Calu3 (cell line): Measurements from ENCODE around the gene ZNF586. TPM values are rescaled to one million over a fixed set of nuclear protein-coding genes. Genes with fewer than 3 reads are reported as not detected.
"Not testable (repeated sequence)": the region's sequence is repeated elsewhere in the genome, so short reads cannot be mapped to it uniquely, and the experiment has no call there.

Source experiments
- Bru-seq: library from RNA; stranded (reverse); fragments of 400-500 nt; gene quantifications from one replicate; lab custom pipeline; 2021; lab: Mats Ljungman, UMichigan
- BruChase-seq, 2 experiments: library from RNA; stranded (reverse); fragments of 400-500 nt; gene quantifications; one replicate each; lab custom pipeline; 2021; lab: Mats Ljungman, UMichigan
- BruUV-seq: library from RNA; stranded (reverse); fragments of 400-500 nt; replicated peaks from 2 replicates; lab custom pipeline; 2021; lab: Mats Ljungman, UMichigan
- CTCF ChIA-PET: fragments of 300-600 bp; sonication (Branson Sonifier 250); formaldehyde crosslinking; loops from one replicate; lab custom pipeline; 2022; ENCODE audit warnings: antibody characterized with exemption; lab: Charles Lee
- DNase-seq: peaks from one replicate; pipeline ENCODE4 v3.0.0; 2022
- H3K27ac Mint-ChIP-seq: one replicate; pipeline ENCODE4 v1.8.0; 2022; ENCODE audit warnings: mixed read lengths; ENCODE audit not compliant: unreplicated experiment
- H3K27me3 Mint-ChIP-seq: one replicate; pipeline ENCODE4 v1.8.0; 2022; ENCODE audit warnings: mixed read lengths; ENCODE audit not compliant: unreplicated experiment
- H3K36me3 Mint-ChIP-seq: one replicate; pipeline ENCODE4 v1.8.0; 2022; ENCODE audit warnings: mild to moderate bottlenecking, moderate library complexity, mixed read lengths; ENCODE audit not compliant: insufficient read depth, unreplicated experiment
- H3K4me1 Mint-ChIP-seq: one replicate; pipeline ENCODE4 v1.8.0; 2022; ENCODE audit warnings: mild to moderate bottlenecking, low read depth, mixed read lengths; ENCODE audit not compliant: unreplicated experiment
- H3K4me3 Mint-ChIP-seq: one replicate; pipeline ENCODE4 v1.8.0; 2022; ENCODE audit warnings: mild to moderate bottlenecking, low read depth, moderate library complexity, mixed read lengths; ENCODE audit not compliant: unreplicated experiment
- H3K9me3 Mint-ChIP-seq: one replicate; pipeline ENCODE4 v1.8.0; 2022; ENCODE audit warnings: low read depth, mixed read lengths; ENCODE audit not compliant: unreplicated experiment
- intact Hi-C: fragments of 100-400 bp; cut with micrococcal nuclease; formaldehyde crosslinking; loops from one replicate; pipeline ENCODE4 v1.10.0; 2022; ENCODE audit not compliant: unreplicated experiment
- long read RNA-seq: library from polyadenylated mRNA; stranded (forward); transcript quantifications from one replicate; pipeline ENCODE4 v2.0.0, GENCODE V29; 2022
- total RNA-seq: library from RNA; stranded (reverse); gene quantifications from 2 replicates; pipeline ENCODE4 v1.2.3, GENCODE V29; 2022
- TF ChIP-seq, protein P1 (sequence below): fragments of 200-600 bp; IDR thresholded peaks from one replicate; pipeline ENCODE4 v1.8.0; 2022; ENCODE audit warnings: antibody characterized with exemption; ENCODE audit not compliant: unreplicated experiment

Gene ZNF586
- total RNA-seq = 18.9 and 22.9 TPM in 2 replicates
- percentile 85 among the genes with signal in this experiment for Bru-seq, nascent RNA
- BruChase-seq, experiment 1, labeled RNA remaining after a 6-hour chase = percentile 92 among the genes with signal in this experiment
- BruChase-seq, experiment 2, labeled RNA remaining after a 2-hour chase = percentile 91 among the genes with signal in this experiment
- long read RNA-seq, partial matches to known transcripts = 0 of 22 reads
- long read RNA-seq, other reads (novel, unspliced or antisense) = 18 of 22 reads

GRCh38 chr19:57769345-57770131 is at the start of gene ZNF586:
TSS of gene ZNF586 (plus strand) at chr19:57769676. CDS start at chr19:57769843, 167 bp downstream.
- DNase-seq = peak; percentile 91
- no peaks in the 10 kb centered on the region for H3K27me3 Mint-ChIP-seq
- H3K4me3 Mint-ChIP-seq = peak within 1 kb of the TSS; percentile 95
- peaks cover 17% of the 10 kb centered on the region for H3K9me3 Mint-ChIP-seq
- intact Hi-C loops = no loop called here
- H3K4me1 Mint-ChIP-seq = no peaks in the 10 kb centered on the region
- CTCF ChIA-PET = interaction anchor here (0.7 kb wide), 2 partner anchors 292 to 423 kb away, joined by 3 read pairs; partner anchors contain the start of gene ZNF772
- no TSS peak for BruUV-seq
- peaks cover 49% of the 10 kb centered on the region for H3K36me3 Mint-ChIP-seq
- TF ChIP-seq, protein P1, sequence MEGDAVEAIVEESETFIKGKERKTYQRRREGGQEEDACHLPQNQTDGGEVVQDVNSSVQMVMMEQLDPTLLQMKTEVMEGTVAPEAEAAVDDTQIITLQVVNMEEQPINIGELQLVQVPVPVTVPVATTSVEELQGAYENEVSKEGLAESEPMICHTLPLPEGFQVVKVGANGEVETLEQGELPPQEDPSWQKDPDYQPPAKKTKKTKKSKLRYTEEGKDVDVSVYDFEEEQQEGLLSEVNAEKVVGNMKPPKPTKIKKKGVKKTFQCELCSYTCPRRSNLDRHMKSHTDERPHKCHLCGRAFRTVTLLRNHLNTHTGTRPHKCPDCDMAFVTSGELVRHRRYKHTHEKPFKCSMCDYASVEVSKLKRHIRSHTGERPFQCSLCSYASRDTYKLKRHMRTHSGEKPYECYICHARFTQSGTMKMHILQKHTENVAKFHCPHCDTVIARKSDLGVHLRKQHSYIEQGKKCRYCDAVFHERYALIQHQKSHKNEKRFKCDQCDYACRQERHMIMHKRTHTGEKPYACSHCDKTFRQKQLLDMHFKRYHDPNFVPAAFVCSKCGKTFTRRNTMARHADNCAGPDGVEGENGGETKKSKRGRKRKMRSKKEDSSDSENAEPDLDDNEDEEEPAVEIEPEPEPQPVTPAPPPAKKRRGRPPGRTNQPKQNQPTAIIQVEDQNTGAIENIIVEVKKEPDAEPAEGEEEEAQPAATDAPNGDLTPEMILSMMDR = no peak
- H3K27ac Mint-ChIP-seq = peak within 1 kb of the TSS; percentile 84

- TF ChIP-seq, protein P1 = no peak
- CTCF ChIA-PET = interaction anchor here (0.6 kb wide), 1 partner anchor 136 kb away, joined by 3 read pairs; no protein-coding TSS in a partner anchor
- intact Hi-C loops = no loop called here
- no peak overlapping the region for H3K27ac Mint-ChIP-seq
- peaks cover 6% of the 10 kb centered on the region for H3K36me3 Mint-ChIP-seq
- peaks cover 32% of the 10 kb centered on the region for H3K9me3 Mint-ChIP-seq
- H3K27me3 Mint-ChIP-seq = no peaks in the 10 kb centered on the region
- no peak for DNase-seq
- no peaks in the 10 kb centered on the region for H3K4me1 Mint-ChIP-seq
- no peak overlapping the region for H3K4me3 Mint-ChIP-seq
- no TSS peak for BruUV-seq
Measured at GRCh38 chr19:57719901-57720519, 49.5 kb upstream of the ZNF586 start.

DNA sequence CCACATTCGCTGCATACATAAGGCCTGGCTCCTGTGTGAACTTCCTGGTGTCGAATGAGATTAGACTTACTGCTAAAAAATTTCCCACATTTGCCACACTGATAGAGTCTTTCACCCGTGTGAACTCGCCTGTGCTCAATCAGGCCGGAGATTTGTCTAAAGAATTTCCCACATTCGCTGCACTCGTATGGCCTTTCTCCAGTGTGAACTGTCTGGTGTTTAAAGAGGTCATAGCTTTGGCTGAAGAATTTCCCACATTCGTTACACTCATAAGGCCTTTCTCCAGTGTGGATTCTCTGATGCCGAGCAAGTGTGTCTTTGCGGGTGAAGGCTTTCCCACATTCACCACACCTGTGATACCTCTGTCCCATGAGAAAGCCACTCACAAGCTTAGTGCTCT is 48.6 kb upstream of the ZNF586 start:
- peaks cover 34% of the 10 kb centered on the region for H3K9me3 Mint-ChIP-seq
- no peak overlapping the region for H3K4me3 Mint-ChIP-seq
- TF ChIP-seq, protein P1 = no peak
- H3K27me3 Mint-ChIP-seq = no peaks in the 10 kb centered on the region
- H3K4me1 Mint-ChIP-seq = no peaks in the 10 kb centered on the region
- intact Hi-C loops = no loop called here
- DNase-seq = no peak
- H3K27ac Mint-ChIP-seq = no peak overlapping the region
- H3K36me3 Mint-ChIP-seq = peaks cover 6% of the 10 kb centered on the region
- no TSS peak for BruUV-seq
- CTCF ChIA-PET = interaction anchor here (0.6 kb wide), 2 partner anchors 135 to 577 kb away, joined by 3 read pairs; no protein-coding TSS in a partner anchor

DNA sequence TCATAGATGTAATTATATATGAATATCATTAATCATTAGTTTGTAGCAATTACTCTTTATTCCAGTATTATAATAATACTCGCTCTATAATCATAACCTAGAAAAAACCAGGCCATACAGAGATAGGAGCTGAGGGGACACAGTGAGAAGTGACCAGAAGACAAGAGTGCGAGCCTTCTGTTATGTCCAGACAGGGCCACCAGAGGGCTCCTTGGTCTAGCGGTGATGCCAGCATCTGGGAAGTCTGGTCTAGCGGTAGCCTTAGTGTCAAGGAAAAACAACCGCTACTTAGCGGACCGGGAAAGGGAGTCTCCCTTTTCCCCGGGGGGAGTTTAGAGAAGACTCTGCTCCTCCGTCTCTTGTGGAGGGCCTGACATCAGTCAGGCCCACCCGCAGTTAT is 31.2 kb upstream of the ZNF586 start:
- H3K27me3 Mint-ChIP-seq, H3K9me3 Mint-ChIP-seq, CTCF ChIA-PET, intact Hi-C loops, BruUV-seq, H3K4me1 Mint-ChIP-seq, H3K36me3 Mint-ChIP-seq, H3K27ac Mint-ChIP-seq, H3K4me3 Mint-ChIP-seq: not testable (repeated sequence)
- peak; percentile 40 for DNase-seq
- TF ChIP-seq, protein P1 = peak; percentile 57

- H3K4me1 Mint-ChIP-seq, H3K9me3 Mint-ChIP-seq, H3K27ac Mint-ChIP-seq, DNase-seq, CTCF ChIA-PET, intact Hi-C loops, BruUV-seq, H3K27me3 Mint-ChIP-seq, H3K36me3 Mint-ChIP-seq, H3K4me3 Mint-ChIP-seq: not testable (repeated sequence)
Measured at GRCh38 chr19:57738770-57739169, 30.7 kb upstream of the ZNF586 start.
